ENCODE data around the gene DPP4. TPM values are rescaled to one million over a fixed set of nuclear protein-coding genes. Genes with fewer than 3 reads are reported as not detected.
A peak's percentile ranks its signal among the peaks of the same experiment; 100 is the strongest.

The DPP4 gene
- total RNA-seq, 1 experiment from 2014 or later = 0.53 TPM

- DNase-seq = no peak
- no peak overlapping the region for H3K4me3 ChIP-seq
- no peaks in the 10 kb centered on the region for H3K9me3 ChIP-seq
- no peaks in the 10 kb centered on the region for H3K27me3 ChIP-seq
- H3K36me3 ChIP-seq = no peaks in the 10 kb centered on the region
These were observed 60.2 kb downstream of the DPP4 start for GRCh38 chr2:162013514-162014475.

- no peak for DNase-seq
- no peaks in the 10 kb centered on the region for H3K27me3 ChIP-seq
- H3K36me3 ChIP-seq = no peaks in the 10 kb centered on the region
These were observed 61.4 kb downstream of the DPP4 start for GRCh38 chr2:162012565-162013058.

GRCh38 chr2:162011706-162012564 lies 62.1 kb downstream of the DPP4 start:
- Histone ChIP-seq H3K36me3 (no peaks in the 10 kb centered on the region), H3K27me3 (no peaks in the 10 kb centered on the region), H3K9me3 (no peaks in the 10 kb centered on the region), H3K4me3 (no peak overlapping the region)
- DNase-seq = no peak

More at GRCh38 chr2:162012565-162013058, 61.4 kb downstream of the DPP4 start:
- H3K4me3 ChIP-seq = no peak overlapping the region
- H3K9me3 ChIP-seq = no peaks in the 10 kb centered on the region

- Histone ChIP-seq H3K27me3 (no peaks in the 10 kb centered on the region), H3K4me3 (no peak overlapping the region), H3K36me3 (no peaks in the 10 kb centered on the region), H3K9me3 (no peaks in the 10 kb centered on the region)
- no peak for DNase-seq
These were observed 64.5 kb downstream of the DPP4 start for GRCh38 chr2:162009543-162009942.

- DNase-seq = no peak
- no peaks in the 10 kb centered on the region for H3K9me3 ChIP-seq
These were observed 66.5 kb downstream of the DPP4 start for GRCh38 chr2:162007447-162008040.

GRCh38 chr2:162006337-162006736 lies 67.7 kb downstream of the DPP4 start:
- H3K27me3 ChIP-seq = no peaks in the 10 kb centered on the region
- no peak overlapping the region for H3K4me3 ChIP-seq
- no peaks in the 10 kb centered on the region for H3K9me3 ChIP-seq
- no peak for DNase-seq
- no peaks in the 10 kb centered on the region for H3K36me3 ChIP-seq

More at GRCh38 chr2:162007447-162008040, 66.5 kb downstream of the DPP4 start:
- no peak overlapping the region for H3K4me3 ChIP-seq
- H3K36me3 ChIP-seq = no peaks in the 10 kb centered on the region
- H3K27me3 ChIP-seq = no peaks in the 10 kb centered on the region

GRCh38 chr2:162004031-162004430 lies 70.0 kb downstream of the DPP4 start:
- no peaks in the 10 kb centered on the region for H3K36me3 ChIP-seq
- H3K4me3 ChIP-seq = no peak overlapping the region
- no peak for DNase-seq
- no peaks in the 10 kb centered on the region for H3K27me3 ChIP-seq
- H3K9me3 ChIP-seq = no peaks in the 10 kb centered on the region

GRCh38 chr2:162002623-162003235 lies 71.3 kb downstream of the DPP4 start:
- Histone ChIP-seq H3K27me3 (no peaks in the 10 kb centered on the region), H3K36me3 (no peaks in the 10 kb centered on the region), H3K9me3 (no peaks in the 10 kb centered on the region), H3K4me3 (no peak overlapping the region)
- DNase-seq = no peak

- Histone ChIP-seq H3K36me3 (no peaks in the 10 kb centered on the region), H3K4me3 (no peak overlapping the region), H3K27me3 (no peaks in the 10 kb centered on the region), H3K9me3 (no peaks in the 10 kb centered on the region)
- DNase-seq = no peak
These were observed 73.6 kb downstream of the DPP4 start for GRCh38 chr2:162000431-162000830.

- H3K4me3 ChIP-seq = no peak overlapping the region
- no peaks in the 10 kb centered on the region for H3K27me3 ChIP-seq
- no peaks in the 10 kb centered on the region for H3K36me3 ChIP-seq
- no peak for DNase-seq
- no peaks in the 10 kb centered on the region for H3K9me3 ChIP-seq
These were observed 74.7 kb downstream of the DPP4 start for GRCh38 chr2:161999321-161999720.

- DNase-seq = no peak
- no peak overlapping the region for H3K4me3 ChIP-seq
- no peaks in the 10 kb centered on the region for H3K9me3 ChIP-seq
- H3K27me3 ChIP-seq = no peaks in the 10 kb centered on the region
- no peaks in the 10 kb centered on the region for H3K36me3 ChIP-seq
These were observed 75.2 kb downstream of the DPP4 start for GRCh38 chr2:161998857-161999256.

- Histone ChIP-seq H3K4me3 (no peak overlapping the region), H3K9me3 (no peaks in the 10 kb centered on the region), H3K27me3 (no peaks in the 10 kb centered on the region), H3K36me3 (no peaks in the 10 kb centered on the region)
- DNase-seq = no peak
These were observed 76.0 kb downstream of the DPP4 start for GRCh38 chr2:161997916-161998471.

- Histone ChIP-seq H3K36me3 (no peaks in the 10 kb centered on the region), H3K4me3 (no peak overlapping the region), H3K9me3 (no peaks in the 10 kb centered on the region), H3K27me3 (no peaks in the 10 kb centered on the region)
- no peak for DNase-seq
These were observed 78.4 kb downstream of the DPP4 start for GRCh38 chr2:161995553-161996016.

GRCh38 chr2:161994761-161995520 lies 79.1 kb downstream of the DPP4 start:
- no peak for DNase-seq
- Histone ChIP-seq H3K4me3 (no peak overlapping the region), H3K36me3 (no peaks in the 10 kb centered on the region), H3K9me3 (no peaks in the 10 kb centered on the region), H3K27me3 (no peaks in the 10 kb centered on the region)

GRCh38 chr2:161992531-161992930 lies 81.5 kb downstream of the DPP4 start:
- no peaks in the 10 kb centered on the region for H3K27me3 ChIP-seq
- no peaks in the 10 kb centered on the region for H3K36me3 ChIP-seq
- no peak overlapping the region for H3K4me3 ChIP-seq
- DNase-seq = peak; percentile 42
- no peaks in the 10 kb centered on the region for H3K9me3 ChIP-seq
